GM23248 (cell line): Measurements from ENCODE around the gene NISCH.

ENCODE experiments used
- EZH2 ChIP-seq: fragments of 200-600 bp; sonication (generic); IDR thresholded peaks from 2 replicates; pipeline ENCODE4 v1.6.1; 2018; ENCODE audit warnings: antibody characterized with exemption, mild to moderate bottlenecking; ENCODE audit not compliant: insufficient read depth, poor library complexity, severe bottlenecking
- EZH2phosphoT487 ChIP-seq: fragments of 200-600 bp; sonication (generic); IDR thresholded peaks from 2 replicates; pipeline ENCODE4 v1.6.1; 2018; ENCODE audit warnings: antibody characterized with exemption, moderate library complexity, mild to moderate bottlenecking, low read depth; ENCODE audit not compliant: insufficient read depth

- no peak for TF ChIP-seq EZH2
- TF ChIP-seq EZH2phosphoT487: no peak
Measured at GRCh38 chr3:52443791-52444687, 11.4 kb upstream of the NISCH start.
